BJ (cell line): ENCODE data around the gene PEF1. TPM values are rescaled to one million over a fixed set of nuclear protein-coding genes. Genes with fewer than 3 reads are reported as not detected.
A peak's percentile ranks its signal among the peaks of the same experiment; 100 is the strongest.

Experiments
- CTCF ChIA-PET: fragments of 350-600 bp; formaldehyde crosslinking; extraction: SDS; loops from one replicate; lab custom pipeline; 2021; ENCODE audit warnings: antibody characterized with exemption, inconsistent platforms; lab: Yijun Ruan, JAX
- POLR2A ChIA-PET: fragments of 300-600 bp; sonication (Branson Sonifier 250); formaldehyde crosslinking; extraction: SDS; loops from one replicate; lab custom pipeline; 2021; ENCODE audit warnings: antibody characterized with exemption; lab: Charles Lee
- DNase-seq: peaks from one replicate; pipeline ENCODE4 v3.0.0-alpha.2; 2011; ENCODE audit warnings: low read depth
- H3K27me3 ChIP-seq: 2 replicates; pipeline ENCODE4 v1.6.0; 2011; ENCODE audit warnings: low read length; ENCODE audit not compliant: control insufficient read depth, insufficient read depth
- H3K36me3 ChIP-seq: 2 replicates; pipeline ENCODE4 v1.5.1; 2011; ENCODE audit warnings: low read length; ENCODE audit not compliant: control insufficient read depth, insufficient read depth
- H3K4me3 ChIP-seq: 2 replicates; pipeline ENCODE4 v1.5.1; 2011; ENCODE audit warnings: low read depth, mild to moderate bottlenecking, control low read depth, low read length
- polyA plus RNA-seq: library from polyadenylated mRNA; depleted of rRNA; stranded (reverse); fragments of >200 nt; gene quantifications from 2 replicates; pipeline ENCODE4 v1.2.3, GENCODE V29; 2011
- TF ChIP-seq, protein P1 (sequence below): IDR thresholded peaks from 2 replicates; pipeline ENCODE4 v1.5.1; 2011; ENCODE audit warnings: low read depth, mild to moderate bottlenecking, control low read depth, inconsistent platforms, low read length, moderate library complexity; ENCODE audit not compliant: insufficient read depth

The PEF1 gene
- polyA plus RNA-seq, 1 experiment, result 145 TPM

DNA sequence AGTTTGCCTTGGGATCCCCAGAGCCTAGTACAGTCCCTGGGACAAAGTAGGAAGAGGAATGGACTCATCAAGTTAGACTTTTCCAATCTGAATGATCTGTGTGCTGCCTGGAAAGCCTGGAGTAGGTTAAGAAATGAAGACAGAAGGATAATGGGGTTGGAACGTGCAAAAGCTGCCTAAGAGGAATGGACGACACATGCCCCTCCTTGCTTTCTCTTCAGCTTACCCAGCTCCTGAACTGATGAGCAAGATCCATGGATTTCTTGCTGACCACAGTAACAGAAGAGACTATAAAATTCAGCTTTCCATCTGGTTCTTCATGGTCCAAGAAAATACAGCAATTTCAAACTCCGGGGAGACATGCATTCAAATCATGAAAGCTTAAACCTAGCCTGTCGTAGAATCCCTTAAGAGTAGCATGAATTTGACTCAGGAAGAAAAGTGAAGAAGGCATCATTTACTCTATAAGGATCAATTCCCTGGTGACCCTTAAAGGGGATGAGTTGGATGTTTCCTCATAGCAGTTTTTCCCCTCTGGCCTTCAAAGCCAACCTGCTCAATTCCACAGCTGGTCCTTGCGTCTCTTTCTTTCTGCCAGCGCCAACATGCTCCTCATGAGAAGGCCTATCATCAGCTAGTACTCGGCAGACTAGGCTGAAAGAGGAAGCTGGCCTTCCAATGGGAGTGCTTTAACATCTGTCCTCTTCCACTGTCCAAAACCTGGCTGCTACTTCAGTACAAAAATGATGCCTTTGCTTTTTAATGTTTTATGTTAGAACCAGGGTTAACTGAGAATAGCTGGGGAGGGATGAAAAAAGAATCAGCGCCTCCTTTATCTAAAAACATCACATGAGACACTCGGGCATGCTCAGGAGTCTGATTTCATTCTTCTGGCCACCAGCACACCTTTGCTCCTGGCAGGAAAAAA lies 5.7 kb upstream of the PEF1 start:
- DNase-seq, result no peak
- CTCF ChIA-PET, result interaction anchor here (0.8 to 1.7 kb wide), 6 partner anchors 11 to 139 kb away, joined by 3 to 6 read pairs (median 3); no protein-coding TSS in a partner anchor

DNA sequence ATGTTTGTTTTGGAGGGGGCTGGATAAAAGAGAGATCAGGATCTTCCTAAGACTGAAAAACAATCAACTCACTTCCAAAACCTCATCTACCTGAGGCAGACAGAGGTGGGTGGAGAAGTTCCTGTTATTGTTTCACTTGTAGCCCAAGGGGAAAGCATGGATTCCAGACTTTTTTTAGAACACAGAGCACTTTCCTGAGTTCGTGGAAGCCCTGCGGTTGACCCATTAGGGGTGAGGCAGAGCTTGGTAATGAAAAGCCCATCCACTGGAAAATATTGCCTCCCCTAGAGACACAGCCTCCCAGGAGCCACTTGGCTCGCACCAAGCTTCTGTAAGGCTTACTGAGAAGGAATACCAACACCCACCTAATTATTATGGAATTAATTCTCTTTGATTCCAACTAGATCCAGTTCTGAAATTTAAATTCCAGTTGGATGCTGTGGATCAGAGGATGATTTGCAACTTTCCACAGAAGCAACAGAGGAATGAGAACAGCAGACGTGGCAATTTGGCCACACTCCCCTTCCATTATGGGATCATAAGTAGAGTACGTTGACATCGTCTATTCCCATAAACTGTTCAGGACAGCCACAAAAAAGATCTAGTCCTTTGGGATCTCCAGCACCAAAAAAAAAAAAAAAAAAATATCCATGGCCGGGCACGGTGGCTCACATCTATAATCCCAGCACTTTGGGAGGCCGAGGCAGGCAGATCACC lies 4.1 kb upstream of the PEF1 start:
- ChIA-PET CTCF (interaction anchor here (1.0 to 1.5 kb wide), 2 partner anchors 13 to 66 kb away, joined by 3 to 5 read pairs; no protein-coding TSS in a partner anchor), POLR2A (no interaction called here)
- TF ChIP-seq, protein P1, sequence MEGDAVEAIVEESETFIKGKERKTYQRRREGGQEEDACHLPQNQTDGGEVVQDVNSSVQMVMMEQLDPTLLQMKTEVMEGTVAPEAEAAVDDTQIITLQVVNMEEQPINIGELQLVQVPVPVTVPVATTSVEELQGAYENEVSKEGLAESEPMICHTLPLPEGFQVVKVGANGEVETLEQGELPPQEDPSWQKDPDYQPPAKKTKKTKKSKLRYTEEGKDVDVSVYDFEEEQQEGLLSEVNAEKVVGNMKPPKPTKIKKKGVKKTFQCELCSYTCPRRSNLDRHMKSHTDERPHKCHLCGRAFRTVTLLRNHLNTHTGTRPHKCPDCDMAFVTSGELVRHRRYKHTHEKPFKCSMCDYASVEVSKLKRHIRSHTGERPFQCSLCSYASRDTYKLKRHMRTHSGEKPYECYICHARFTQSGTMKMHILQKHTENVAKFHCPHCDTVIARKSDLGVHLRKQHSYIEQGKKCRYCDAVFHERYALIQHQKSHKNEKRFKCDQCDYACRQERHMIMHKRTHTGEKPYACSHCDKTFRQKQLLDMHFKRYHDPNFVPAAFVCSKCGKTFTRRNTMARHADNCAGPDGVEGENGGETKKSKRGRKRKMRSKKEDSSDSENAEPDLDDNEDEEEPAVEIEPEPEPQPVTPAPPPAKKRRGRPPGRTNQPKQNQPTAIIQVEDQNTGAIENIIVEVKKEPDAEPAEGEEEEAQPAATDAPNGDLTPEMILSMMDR, result no peak
- Histone ChIP-seq H3K36me3 (peaks cover 11% of the 10 kb centered on the region), H3K27me3 (no peaks in the 10 kb centered on the region), H3K4me3 (no peak overlapping the region)
- DNase-seq, result no peak

More for the DNA sequence above, 5.7 kb upstream of the PEF1 start:
- Histone ChIP-seq H3K27me3 (no peaks in the 10 kb centered on the region), H3K36me3 (peaks cover 23% of the 10 kb centered on the region), H3K4me3 (no peak overlapping the region)
- POLR2A ChIA-PET, result no interaction called here
- TF ChIP-seq, protein P1, result no peak

DNA sequence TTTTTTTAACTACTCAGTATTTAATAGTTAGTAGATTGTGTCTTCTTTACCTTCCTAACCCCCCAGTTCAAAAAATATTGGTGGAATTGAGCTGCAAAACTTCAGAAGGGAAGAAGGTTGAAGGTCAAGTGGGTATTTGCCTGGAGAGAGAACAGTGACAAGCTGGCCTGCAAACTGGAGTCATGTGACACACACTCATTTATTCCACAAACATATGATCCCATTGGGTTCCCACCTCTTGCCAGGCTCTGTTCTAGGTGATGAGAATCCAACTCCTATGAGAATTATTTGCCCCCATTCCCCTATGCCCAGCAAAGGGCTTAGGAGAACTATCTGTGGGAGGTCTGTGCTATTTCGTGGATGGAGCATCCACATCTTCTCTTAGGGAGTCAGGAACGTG lies 3.5 kb upstream of the PEF1 start:
- no peaks in the 10 kb centered on the region for H3K27me3 ChIP-seq
- POLR2A ChIA-PET, result no interaction called here
- peaks cover 8% of the 10 kb centered on the region for H3K36me3 ChIP-seq
- CTCF ChIA-PET, result interaction anchor here (1.0 to 1.6 kb wide), 3 partner anchors 13 to 67 kb away, joined by 3 to 5 read pairs (median 4); no protein-coding TSS in a partner anchor
- H3K4me3 ChIP-seq, result no peak overlapping the region
- TF ChIP-seq, protein P1, result no peak
- DNase-seq, result no peak

DNA sequence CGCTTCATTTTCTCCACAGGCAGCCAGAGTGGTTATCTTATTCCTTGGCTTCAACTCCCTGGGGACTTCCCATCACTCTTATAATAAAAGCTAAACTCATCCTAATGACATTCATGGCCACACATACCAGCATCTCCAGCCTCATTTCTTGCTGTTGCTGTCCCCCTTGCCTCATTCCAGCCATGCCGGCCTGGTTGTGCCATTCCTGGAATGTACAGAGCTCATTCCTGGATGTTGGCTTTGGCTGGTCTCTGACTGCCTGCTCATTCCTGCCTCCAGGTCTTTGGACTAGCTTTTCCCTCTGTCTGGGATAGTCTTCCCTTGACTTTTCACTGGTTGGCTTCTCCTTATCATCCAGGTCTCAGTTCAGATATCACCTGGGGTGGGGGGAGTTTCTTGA lies 2.4 kb upstream of the PEF1 start:
- no peak for DNase-seq
- ChIA-PET CTCF (interaction anchor here (0.7 to 1.8 kb wide), 3 partner anchors 54 to 142 kb away, joined by 3 to 6 read pairs (median 4); no protein-coding TSS in a partner anchor), POLR2A (interaction anchor here (0.5 kb wide), 1 partner anchor 414 kb away, joined by 6 read pairs; no protein-coding TSS in a partner anchor)
- Histone ChIP-seq H3K27me3 (no peaks in the 10 kb centered on the region), H3K4me3 (no peak overlapping the region), H3K36me3 (peaks cover 4% of the 10 kb centered on the region)
- TF ChIP-seq, protein P1, result peak; percentile 42
